K562 (cell line): ENCODE results near the gene TSKS. TPM values are rescaled to one million over a fixed set of nuclear protein-coding genes. Genes with fewer than 3 reads are reported as not detected.

Experiments
- ARID2 ChIP-seq: fragments of 450-650 bp; IDR thresholded peaks from 2 replicates; pipeline ENCODE4 v1.6.1; 2017; ENCODE audit warnings: antibody characterized with exemption, mild to moderate bottlenecking
- FOS ChIP-seq: IDR thresholded peaks from 3 replicates; pipeline ENCODE4 v1.6.1; 2011; ENCODE audit not compliant: insufficient read length; ENCODE audit errors: extremely low read depth
- NFE2L1 ChIP-seq: fragments of 450-650 bp; IDR thresholded peaks from 2 replicates; pipeline ENCODE4 v1.6.1; 2016; ENCODE audit warnings: missing genetic modification characterization, low read depth, mild to moderate bottlenecking, missing compliant biosample characterization, moderate library complexity, borderline replicate concordance
- NR2C1 ChIP-seq, 2 experiments: fragments of 450-650 bp; IDR thresholded peaks; 2 replicates each; pipeline ENCODE4 v1.6.1; 2017; ENCODE audit warnings: mild to moderate bottlenecking in 2 of 2, antibody characterized with exemption in 1 of 2, inconsistent platforms in 1 of 2, missing compliant biosample characterization in 1 of 2, missing genetic modification characterization in 1 of 2
- PCBP1 ChIP-seq: fragments of 200-400 bp; formaldehyde crosslinking; IDR thresholded peaks from 2 replicates; pipeline ENCODE4 v1.6.1; 2018; ENCODE audit warnings: mild to moderate bottlenecking, low read depth, low read length; ENCODE audit not compliant: poor library complexity, severe bottlenecking
- PHF8 ChIP-seq: fragments of 200-600 bp; sonication (generic); IDR thresholded peaks from 2 replicates; pipeline ENCODE4 v1.6.1; 2012; ENCODE audit warnings: mixed run types, mild to moderate bottlenecking, inconsistent platforms, low read length, moderate library complexity, borderline replicate concordance
- ZNF239 ChIP-seq: fragments of 250-450 bp; sonication (Bioruptor Pico); IDR thresholded peaks from 2 replicates; pipeline ENCODE4 v1.4.0; 2020; ENCODE audit warnings: mild to moderate bottlenecking
- ZNF316 ChIP-seq: fragments of 450-650 bp; IDR thresholded peaks from 2 replicates; pipeline ENCODE4 v1.6.1; 2016
- polyA plus RNA-seq, 8 experiments: library from polyadenylated mRNA; depleted of rRNA in 4 of 8; stranded (reverse) in 5 of 8; unstranded in 3 of 8; fragments of >200 nt; fragmentation: Nextera tagmentation in 2 of 8; fragmentation: Illumina TruSeq in 1 of 8; extraction: Ambion mirVana in 2 of 8; extraction: Trizol in 1 of 8; gene quantifications; 2 replicates each; pipeline versions ENCODE4 v1.2.1 to v1.2.3, GENCODE V29; 2011 to 2014; ENCODE audit warnings: inconsistent platforms in 1 of 8, missing spikeins in 1 of 8
- total RNA-seq, 7 experiments: library from RNA; depleted of rRNA in 6 of 7; stranded (reverse); fragments of >200 nt in 6 of 7; fragmentation: Illumina TruSeq in 2 of 7; extraction: Trizol in 2 of 7; gene quantifications; 2 replicates each; pipeline versions ENCODE4 v1.2.1 to v1.2.3, GENCODE V29; 2011 to 2021; ENCODE audit warnings: low replicate concordance in 1 of 7
- TF ChIP-seq, protein P1 (sequence below): fragments of 250-450 bp; sonication (Bioruptor Pico); IDR thresholded peaks from 2 replicates; pipeline ENCODE4 v1.4.0; 2020
- TF ChIP-seq, protein P2 (sequence below): fragments of 250-450 bp; sonication (Bioruptor Pico); IDR thresholded peaks from 2 replicates; pipeline ENCODE4 v1.8.0; 2022; ENCODE audit warnings: moderate library complexity, mild to moderate bottlenecking, inconsistent platforms
- TF ChIP-seq, protein P3 (sequence below): sonication (generic); formaldehyde crosslinking; IDR thresholded peaks from 2 replicates; pipeline ENCODE4 v1.9.0; 2022; ENCODE audit warnings: mild to moderate bottlenecking, missing genetic modification reagents

The TSKS gene
- total and polyA plus RNA-seq, 9 of the 15 experiments (the other 6 are each of a cell fraction or from before 2014, with no cell fraction given) = 0.14 to 4.5 (median 0.80) TPM

DNA sequence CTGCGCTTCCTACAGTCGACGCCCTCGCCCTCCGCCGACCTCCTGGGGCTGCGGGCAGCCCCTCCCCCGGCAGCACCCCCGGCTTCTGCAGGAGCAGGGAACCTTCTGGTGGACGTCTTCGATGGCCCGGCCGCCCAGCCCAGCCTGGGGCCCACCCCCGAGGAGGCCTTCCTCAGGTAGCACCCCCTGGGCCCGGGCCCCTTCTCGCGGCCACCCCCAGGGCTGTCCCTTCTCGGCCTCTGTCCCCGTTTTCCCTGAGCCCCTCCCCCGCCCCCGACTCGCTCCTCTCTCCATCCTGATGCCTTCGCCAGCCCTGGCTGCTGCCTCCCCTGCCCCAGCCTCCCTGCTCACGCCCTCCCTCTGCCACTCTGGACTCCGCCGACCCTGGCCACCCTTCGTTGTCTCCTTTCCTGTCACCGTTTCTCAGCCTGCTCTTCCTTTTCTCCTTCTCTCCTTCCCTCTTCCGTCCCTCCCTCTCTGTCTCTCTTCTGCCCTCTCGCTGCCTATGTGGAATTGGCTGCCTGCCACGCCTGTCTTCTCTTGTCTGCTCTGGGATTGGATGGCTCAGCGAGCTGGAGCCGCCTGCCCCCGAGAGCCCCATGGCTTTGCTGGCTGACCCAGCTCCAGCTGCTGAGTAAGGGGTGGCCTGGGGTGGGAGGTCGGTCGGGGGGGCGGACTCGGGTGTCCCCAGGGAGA is 39.0 kb upstream of the TSKS start (continued):
- TF ChIP-seq, protein P1, sequence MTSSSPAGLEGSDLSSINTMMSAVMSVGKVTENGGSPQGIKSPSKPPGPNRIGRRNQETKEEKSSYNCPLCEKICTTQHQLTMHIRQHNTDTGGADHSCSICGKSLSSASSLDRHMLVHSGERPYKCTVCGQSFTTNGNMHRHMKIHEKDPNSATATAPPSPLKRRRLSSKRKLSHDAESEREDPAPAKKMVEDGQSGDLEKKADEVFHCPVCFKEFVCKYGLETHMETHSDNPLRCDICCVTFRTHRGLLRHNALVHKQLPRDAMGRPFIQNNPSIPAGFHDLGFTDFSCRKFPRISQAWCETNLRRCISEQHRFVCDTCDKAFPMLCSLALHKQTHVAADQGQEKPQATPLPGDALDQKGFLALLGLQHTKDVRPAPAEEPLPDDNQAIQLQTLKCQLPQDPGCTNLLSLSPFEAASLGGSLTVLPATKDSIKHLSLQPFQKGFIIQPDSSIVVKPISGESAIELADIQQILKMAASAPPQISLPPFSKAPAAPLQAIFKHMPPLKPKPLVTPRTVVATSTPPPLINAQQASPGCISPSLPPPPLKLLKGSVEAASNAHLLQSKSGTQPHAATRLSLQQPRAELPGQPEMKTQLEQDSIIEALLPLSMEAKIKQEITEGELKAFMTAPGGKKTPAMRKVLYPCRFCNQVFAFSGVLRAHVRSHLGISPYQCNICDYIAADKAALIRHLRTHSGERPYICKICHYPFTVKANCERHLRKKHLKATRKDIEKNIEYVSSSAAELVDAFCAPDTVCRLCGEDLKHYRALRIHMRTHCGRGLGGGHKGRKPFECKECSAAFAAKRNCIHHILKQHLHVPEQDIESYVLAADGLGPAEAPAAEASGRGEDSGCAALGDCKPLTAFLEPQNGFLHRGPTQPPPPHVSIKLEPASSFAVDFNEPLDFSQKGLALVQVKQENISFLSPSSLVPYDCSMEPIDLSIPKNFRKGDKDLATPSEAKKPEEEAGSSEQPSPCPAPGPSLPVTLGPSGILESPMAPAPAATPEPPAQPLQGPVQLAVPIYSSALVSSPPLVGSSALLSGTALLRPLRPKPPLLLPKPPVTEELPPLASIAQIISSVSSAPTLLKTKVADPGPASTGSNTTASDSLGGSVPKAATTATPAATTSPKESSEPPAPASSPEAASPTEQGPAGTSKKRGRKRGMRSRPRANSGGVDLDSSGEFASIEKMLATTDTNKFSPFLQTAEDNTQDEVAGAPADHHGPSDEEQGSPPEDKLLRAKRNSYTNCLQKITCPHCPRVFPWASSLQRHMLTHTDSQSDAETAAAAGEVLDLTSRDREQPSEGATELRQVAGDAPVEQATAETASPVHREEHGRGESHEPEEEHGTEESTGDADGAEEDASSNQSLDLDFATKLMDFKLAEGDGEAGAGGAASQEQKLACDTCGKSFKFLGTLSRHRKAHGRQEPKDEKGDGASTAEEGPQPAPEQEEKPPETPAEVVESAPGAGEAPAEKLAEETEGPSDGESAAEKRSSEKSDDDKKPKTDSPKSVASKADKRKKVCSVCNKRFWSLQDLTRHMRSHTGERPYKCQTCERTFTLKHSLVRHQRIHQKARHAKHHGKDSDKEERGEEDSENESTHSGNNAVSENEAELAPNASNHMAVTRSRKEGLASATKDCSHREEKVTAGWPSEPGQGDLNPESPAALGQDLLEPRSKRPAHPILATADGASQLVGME = no peak
- TF ChIP-seq ZNF239 (no peak), PCBP1 (no peak), NFE2L1 (no peak), NR2C1 (IDR thresholded peaks at IDR 0.05) (no peak), NR2C1 (tag; IDR thresholded peaks at IDR 0.05) (no peak), PHF8 (no peak), ARID2 (no peak), FOS (peak; percentile 51), ZNF316 (no peak)
- TF ChIP-seq, protein P2, sequence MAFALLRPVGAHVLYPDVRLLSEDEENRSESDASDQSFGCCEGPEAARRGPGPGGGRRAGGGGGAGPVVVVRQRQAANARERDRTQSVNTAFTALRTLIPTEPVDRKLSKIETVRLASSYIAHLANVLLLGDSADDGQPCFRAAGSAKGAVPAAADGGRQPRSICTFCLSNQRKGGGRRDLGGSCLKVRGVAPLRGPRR (CRISPR knock-in tag) = no peak
- TF ChIP-seq, protein P3, sequence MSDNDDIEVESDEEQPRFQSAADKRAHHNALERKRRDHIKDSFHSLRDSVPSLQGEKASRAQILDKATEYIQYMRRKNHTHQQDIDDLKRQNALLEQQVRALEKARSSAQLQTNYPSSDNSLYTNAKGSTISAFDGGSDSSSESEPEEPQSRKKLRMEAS (CRISPR knock-in tag) = no peak
